NCI-H82 treated with DMSO at 0.1 percent for 48 hours (cell line): ENCODE results near the gene NDUFAF3.
A peak's percentile ranks its signal among the peaks of the same experiment; 100 is the strongest.
"Not testable (repeated sequence)": the region's sequence is repeated elsewhere in the genome, so short reads cannot be mapped to it uniquely, and the experiment has no call there.

Experiments
- DNase-seq: peaks from one replicate; lab custom pipeline; 2025; ENCODE audit not compliant: unreplicated experiment; lab: John Stamatoyannopoulos, UW

Gene NDUFAF3

GRCh38 chr3:48999085-48999858 is 22.6 kb upstream of the NDUFAF3 start:
- DNase-seq = no peak

GRCh38 chr3:49001155-49001554 is 20.8 kb upstream of the NDUFAF3 start:
- no peak for DNase-seq

GRCh38 chr3:49004352-49005302 is 17.3 kb upstream of the NDUFAF3 start:
- DNase-seq = no peak

- DNase-seq = no peak
Observed at GRCh38 chr3:49005303-49005680, 16.6 kb upstream of the NDUFAF3 start.

GRCh38 chr3:49005998-49006397 is 15.9 kb upstream of the NDUFAF3 start:
- no peak for DNase-seq

GRCh38 chr3:49006408-49007067 is 15.4 kb upstream of the NDUFAF3 start:
- no peak for DNase-seq

GRCh38 chr3:49007068-49007770 is 14.7 kb upstream of the NDUFAF3 start, which contains the start of gene WDR6:
WDR6 (plus strand) TSS chr3:49007391; CDS start chr3:49007432, 41 bp downstream.
- peak; percentile 88 for DNase-seq

GRCh38 chr3:49007771-49008528 is 14.0 kb upstream of the NDUFAF3 start:
- peak; percentile 39 for DNase-seq

GRCh38 chr3:49008627-49009026 is 13.3 kb upstream of the NDUFAF3 start:
- DNase-seq = not testable (repeated sequence)

- DNase-seq = no peak
Observed at GRCh38 chr3:49009396-49009795, 12.5 kb upstream of the NDUFAF3 start.

GRCh38 chr3:49012441-49013017 is 9.4 kb upstream of the NDUFAF3 start:
- no peak for DNase-seq

- no peak for DNase-seq
Observed at GRCh38 chr3:49013113-49013737, 8.7 kb upstream of the NDUFAF3 start.

- DNase-seq = no peak
Observed at GRCh38 chr3:49013738-49014660, 7.9 kb upstream of the NDUFAF3 start.

GRCh38 chr3:49015072-49015471 is 6.8 kb upstream of the NDUFAF3 start:
- DNase-seq = no peak

- DNase-seq = no peak
Observed at GRCh38 chr3:49015765-49016164, 6.2 kb upstream of the NDUFAF3 start.

- no peak for DNase-seq
Observed at GRCh38 chr3:49016414-49017228, 5.3 kb upstream of the NDUFAF3 start.

GRCh38 chr3:49017229-49017970 is 4.5 kb upstream of the NDUFAF3 start:
- no peak for DNase-seq
